Measurements from ENCODE around the gene DOK3. TPM values are rescaled to one million over a fixed set of nuclear protein-coding genes. Genes with fewer than 3 reads are reported as not detected.

Gene DOK3
- total RNA-seq, 1 experiment from 2014 or later: 8.0 TPM

GRCh38 chr5:177496070-177496726 lies 13.4 kb downstream of the DOK3 start:
- H3K36me3 ChIP-seq (ENCODE audit: control insufficient read depth in 1 of 2, insufficient read depth in 2 of 2, low read length in 2 of 2): peaks cover 0 to 7% of the 10 kb centered on the region in 2 experiments; a peak in 2 of 4 replicates
- no TSS peak for BruUV-seq (replicated peaks)
- RAD21 ChIA-PET (ENCODE audit: low non-redundant PET in 1 of 2, low total read pairs in 2 of 2, uncharacterized antibody in 2 of 2, unreplicated experiment in 2 of 2): interaction anchor here in 1 of 2 experiments (0.7 kb wide), 1 partner anchor 113 kb away, joined by 5 read pairs; no protein-coding TSS in a partner anchor
- H3K4me3 ChIP-seq (replicated peaks in 1 of 2; ENCODE audit: low read depth in 1 of 2, low read length in 2 of 2): peak overlapping the region; percentile 88 to 89
- no peaks in the 10 kb centered on the region for H3K9me2 ChIP-seq (ENCODE audit: insufficient read depth)
- peak overlapping the region; percentile 96 for H3K27ac ChIP-seq (ENCODE audit: low read depth, low read length)
- H3K4me2 ChIP-seq (ENCODE audit: low read length): peak overlapping the region; percentile 99
- peak; percentile 44 for DNase-seq (ENCODE audit: low read depth, low spot score)
- peak; percentile 35 for ATAC-seq
- H3K9me3 ChIP-seq (ENCODE audit: control insufficient read depth in 1 of 2, insufficient read depth in 1 of 2, low read depth in 1 of 2, low read length in 2 of 2): no peaks in the 10 kb centered on the region
- peaks cover 7% of the 10 kb centered on the region; the same call in 1 of the 2 replicates for H4K20me1 ChIP-seq (ENCODE audit: insufficient read depth)
- CTCF ChIA-PET: interaction anchor here (1.0 to 4.1 kb wide), 12 partner anchors 10 to 187 kb away, joined by 3 to 28 read pairs (median 7); partner anchors contain the start of gene PRR7
- no peak for TF ChIP-seq TCF7L2 (IDR thresholded peaks at IDR 0.05; ENCODE audit: borderline replicate concordance, extremely low read depth, insufficient read depth, insufficient read length)
- TF ChIP-seq RAD21 (IDR thresholded peaks at IDR 0.05; ENCODE audit: low read depth): no peak
- TF ChIP-seq CBX3 (IDR thresholded peaks at IDR 0.05; ENCODE audit: low read depth): no peak
- TF ChIP-seq, protein P1, sequence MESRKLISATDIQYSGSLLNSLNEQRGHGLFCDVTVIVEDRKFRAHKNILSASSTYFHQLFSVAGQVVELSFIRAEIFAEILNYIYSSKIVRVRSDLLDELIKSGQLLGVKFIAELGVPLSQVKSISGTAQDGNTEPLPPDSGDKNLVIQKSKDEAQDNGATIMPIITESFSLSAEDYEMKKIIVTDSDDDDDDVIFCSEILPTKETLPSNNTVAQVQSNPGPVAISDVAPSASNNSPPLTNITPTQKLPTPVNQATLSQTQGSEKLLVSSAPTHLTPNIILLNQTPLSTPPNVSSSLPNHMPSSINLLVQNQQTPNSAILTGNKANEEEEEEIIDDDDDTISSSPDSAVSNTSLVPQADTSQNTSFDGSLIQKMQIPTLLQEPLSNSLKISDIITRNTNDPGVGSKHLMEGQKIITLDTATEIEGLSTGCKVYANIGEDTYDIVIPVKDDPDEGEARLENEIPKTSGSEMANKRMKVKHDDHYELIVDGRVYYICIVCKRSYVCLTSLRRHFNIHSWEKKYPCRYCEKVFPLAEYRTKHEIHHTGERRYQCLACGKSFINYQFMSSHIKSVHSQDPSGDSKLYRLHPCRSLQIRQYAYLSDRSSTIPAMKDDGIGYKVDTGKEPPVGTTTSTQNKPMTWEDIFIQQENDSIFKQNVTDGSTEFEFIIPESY (IDR thresholded peaks at IDR 0.05; ENCODE audit: extremely low read depth, insufficient replicate concordance, low read length): no peak
- TF ChIP-seq CTCF (IDR thresholded peaks at IDR 0.05 in 2 of 3, conservative IDR thresholded peaks at IDR 0.05 in 1 of 3; ENCODE audit: borderline replicate concordance in 1 of 3, insufficient read depth in 1 of 3, low read depth in 2 of 3, low read length in 2 of 3): peak in 2 of 3 experiments; percentile 50 to 52; a peak in 3 of 6 replicates
- no peak for TF ChIP-seq EGR1 (IDR thresholded peaks at IDR 0.05; ENCODE audit: low read depth)
- peak overlapping the region; percentile 94 for H3K9ac ChIP-seq (ENCODE audit: low read length)
- no peak overlapping the region for H2AFZ ChIP-seq (ENCODE audit: low read depth, low read length, poor library complexity, severe bottlenecking)
- intact Hi-C loops (cut with micrococcal nuclease): loop anchor here (1.0 to 5.0 kb wide), 5 partner anchors 21 to 184 kb away; partner anchors contain the start of genes B4GALT7, MXD3 and PFN3
- POLR2A ChIA-PET: interaction anchor here (0.6 to 6.4 kb wide), 10 partner anchors 9 to 410 kb away, joined by 3 to 54 read pairs (median 7); partner anchors contain the start of genes DBN1 and FGFR4
- peaks cover 49% of the 10 kb centered on the region for H3K79me2 ChIP-seq (ENCODE audit: insufficient read depth, low read length)
- no peaks in the 10 kb centered on the region for H3K27me3 ChIP-seq (ENCODE audit: insufficient read depth, low read length)
- H3K4me1 ChIP-seq (ENCODE audit: control insufficient read depth in 1 of 2, insufficient read depth in 2 of 2, low read length in 2 of 2): peaks cover 38 to 71% of the 10 kb centered on the region in 2 experiments
